Measurements from ENCODE around the gene RNASE4. TPM values are rescaled to one million over a fixed set of nuclear protein-coding genes. Genes with fewer than 3 reads are reported as not detected.

Gene RNASE4
- total RNA-seq, 1 donor from 2014 or later: 6.3 TPM

DNA sequence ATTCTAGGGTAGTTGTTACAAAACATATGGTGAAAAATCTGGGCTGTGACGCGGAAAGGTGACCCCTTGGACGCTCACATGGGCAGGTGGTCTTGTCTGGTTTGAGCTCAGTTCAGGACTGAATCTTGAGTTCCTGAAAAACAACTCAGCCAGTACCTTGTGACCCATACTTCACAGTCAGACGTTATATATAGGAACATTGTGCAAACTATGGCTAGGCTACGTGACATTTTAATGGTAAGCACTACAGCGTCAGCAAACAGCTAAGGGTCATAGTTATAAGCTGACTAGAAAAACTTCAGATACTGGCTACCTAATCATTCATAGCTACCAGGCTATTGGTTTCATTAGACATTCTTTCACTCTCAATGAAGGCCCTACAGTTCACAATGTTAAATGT is 46.5 kb downstream of the RNASE4 start:
- H3K9me3 ChIP-seq (ENCODE audit: insufficient read depth, low read depth, low read length): no peaks in the 10 kb centered on the region
- H3K79me2 ChIP-seq (ENCODE audit: insufficient read depth, low read length): no peaks in the 10 kb centered on the region
- H3K9ac ChIP-seq (ENCODE audit: low read length): no peak overlapping the region
- Mint-ChIP-seq H3K4me3 (ENCODE audit: unreplicated experiment) (no peak overlapping the region), H3K36me3 (ENCODE audit: low read depth, unreplicated experiment) (peaks cover 4% of the 10 kb centered on the region), H3K9me3 (ENCODE audit: unreplicated experiment) (no peaks in the 10 kb centered on the region), H3K27ac (ENCODE audit: unreplicated experiment) (no peak overlapping the region), H3K27me3 (ENCODE audit: low read depth, unreplicated experiment) (peaks cover 4% of the 10 kb centered on the region), H3K4me1 (ENCODE audit: low read depth, unreplicated experiment) (peaks cover 17% of the 10 kb centered on the region)
- DNase-seq (ENCODE audit: low read depth): no peak
- H3K4me2 ChIP-seq (ENCODE audit: low read length): no peak overlapping the region
- no peak for FAIRE-seq
- H3K4me1 ChIP-seq (ENCODE audit: insufficient read depth, low read length): no peaks in the 10 kb centered on the region
- no peak overlapping the region for H3K27ac ChIP-seq (ENCODE audit: low read depth, low read length)
- no peak overlapping the region for H2AFZ ChIP-seq (ENCODE audit: low read depth, low read length)
- TF ChIP-seq, protein P1, sequence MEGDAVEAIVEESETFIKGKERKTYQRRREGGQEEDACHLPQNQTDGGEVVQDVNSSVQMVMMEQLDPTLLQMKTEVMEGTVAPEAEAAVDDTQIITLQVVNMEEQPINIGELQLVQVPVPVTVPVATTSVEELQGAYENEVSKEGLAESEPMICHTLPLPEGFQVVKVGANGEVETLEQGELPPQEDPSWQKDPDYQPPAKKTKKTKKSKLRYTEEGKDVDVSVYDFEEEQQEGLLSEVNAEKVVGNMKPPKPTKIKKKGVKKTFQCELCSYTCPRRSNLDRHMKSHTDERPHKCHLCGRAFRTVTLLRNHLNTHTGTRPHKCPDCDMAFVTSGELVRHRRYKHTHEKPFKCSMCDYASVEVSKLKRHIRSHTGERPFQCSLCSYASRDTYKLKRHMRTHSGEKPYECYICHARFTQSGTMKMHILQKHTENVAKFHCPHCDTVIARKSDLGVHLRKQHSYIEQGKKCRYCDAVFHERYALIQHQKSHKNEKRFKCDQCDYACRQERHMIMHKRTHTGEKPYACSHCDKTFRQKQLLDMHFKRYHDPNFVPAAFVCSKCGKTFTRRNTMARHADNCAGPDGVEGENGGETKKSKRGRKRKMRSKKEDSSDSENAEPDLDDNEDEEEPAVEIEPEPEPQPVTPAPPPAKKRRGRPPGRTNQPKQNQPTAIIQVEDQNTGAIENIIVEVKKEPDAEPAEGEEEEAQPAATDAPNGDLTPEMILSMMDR (IDR thresholded peaks at IDR 0.05; ENCODE audit: insufficient read depth, low read depth, low read length): no peak
- TF ChIP-seq EZH2 (IDR thresholded peaks at IDR 0.05; ENCODE audit: insufficient read depth, low read length): no peak
- H3K36me3 ChIP-seq (ENCODE audit: insufficient read depth, low read length): no peaks in the 10 kb centered on the region
- H3K27me3 ChIP-seq (ENCODE audit: insufficient read depth, low read length): no peaks in the 10 kb centered on the region
- no peaks in the 10 kb centered on the region for H4K20me1 ChIP-seq (ENCODE audit: insufficient read depth, low read length)
- no peak overlapping the region for H3K4me3 ChIP-seq (ENCODE audit: insufficient read depth, low read depth, low read length)

- Histone ChIP-seq H3K4me2 (ENCODE audit: low read length) (no peak overlapping the region), H3K27me3 (ENCODE audit: insufficient read depth, low read length) (no peaks in the 10 kb centered on the region), H3K9ac (ENCODE audit: low read length) (no peak overlapping the region), H3K4me3 (ENCODE audit: insufficient read depth, low read depth, low read length) (no peak overlapping the region), H3K36me3 (ENCODE audit: insufficient read depth, low read length) (no peaks in the 10 kb centered on the region), H3K27ac (ENCODE audit: low read depth, low read length) (no peak overlapping the region), H4K20me1 (ENCODE audit: insufficient read depth, low read length) (no peaks in the 10 kb centered on the region), H3K4me1 (ENCODE audit: insufficient read depth, low read length) (no peaks in the 10 kb centered on the region), H3K9me3 (ENCODE audit: insufficient read depth, low read depth, low read length) (no peaks in the 10 kb centered on the region), H3K79me2 (ENCODE audit: insufficient read depth, low read length) (no peaks in the 10 kb centered on the region), H2AFZ (ENCODE audit: low read depth, low read length) (no peak overlapping the region)
- Mint-ChIP-seq H3K27ac (ENCODE audit: unreplicated experiment) (no peak overlapping the region), H3K4me3 (ENCODE audit: unreplicated experiment) (no peak overlapping the region), H3K4me1 (ENCODE audit: low read depth, unreplicated experiment) (peaks cover 17% of the 10 kb centered on the region), H3K9me3 (ENCODE audit: unreplicated experiment) (no peaks in the 10 kb centered on the region), H3K27me3 (ENCODE audit: low read depth, unreplicated experiment) (peaks cover 1% of the 10 kb centered on the region), H3K36me3 (ENCODE audit: low read depth, unreplicated experiment) (no peaks in the 10 kb centered on the region)
- TF ChIP-seq EZH2 (IDR thresholded peaks at IDR 0.05; ENCODE audit: insufficient read depth, low read length): no peak
- TF ChIP-seq, protein P1 (IDR thresholded peaks at IDR 0.05; ENCODE audit: insufficient read depth, low read depth, low read length): no peak
- no peak for DNase-seq (ENCODE audit: low read depth)
- no peak for FAIRE-seq
Observed at GRCh38 chr14:20732477-20732876, 48.1 kb downstream of the RNASE4 start.

- Histone ChIP-seq H3K27me3 (ENCODE audit: insufficient read depth, low read length) (no peaks in the 10 kb centered on the region), H3K27ac (ENCODE audit: low read depth, low read length) (no peak overlapping the region), H3K4me1 (ENCODE audit: insufficient read depth, low read length) (no peaks in the 10 kb centered on the region), H3K9me3 (ENCODE audit: insufficient read depth, low read depth, low read length) (no peaks in the 10 kb centered on the region), H3K36me3 (ENCODE audit: insufficient read depth, low read length) (no peaks in the 10 kb centered on the region), H3K9ac (ENCODE audit: low read length) (no peak overlapping the region), H4K20me1 (ENCODE audit: insufficient read depth, low read length) (no peaks in the 10 kb centered on the region), H3K4me2 (ENCODE audit: low read length) (no peak overlapping the region), H2AFZ (ENCODE audit: low read depth, low read length) (no peak overlapping the region), H3K4me3 (ENCODE audit: insufficient read depth, low read depth, low read length) (no peak overlapping the region), H3K79me2 (ENCODE audit: insufficient read depth, low read length) (no peaks in the 10 kb centered on the region)
- H3K9me3 Mint-ChIP-seq (ENCODE audit: unreplicated experiment): no peaks in the 10 kb centered on the region
- TF ChIP-seq, protein P1 (IDR thresholded peaks at IDR 0.05; ENCODE audit: insufficient read depth, low read depth, low read length): no peak
- no peak for TF ChIP-seq EZH2 (IDR thresholded peaks at IDR 0.05; ENCODE audit: insufficient read depth, low read length)
- no peaks in the 10 kb centered on the region for H3K36me3 Mint-ChIP-seq (ENCODE audit: low read depth, unreplicated experiment)
- FAIRE-seq (no peak), DNase-seq (ENCODE audit: low read depth) (no peak)
- peaks cover 17% of the 10 kb centered on the region for H3K4me1 Mint-ChIP-seq (ENCODE audit: low read depth, unreplicated experiment)
- H3K27me3 Mint-ChIP-seq (ENCODE audit: low read depth, unreplicated experiment): peaks cover 1% of the 10 kb centered on the region
- no peak overlapping the region for H3K27ac Mint-ChIP-seq (ENCODE audit: unreplicated experiment)
- H3K4me3 Mint-ChIP-seq (ENCODE audit: unreplicated experiment): no peak overlapping the region
Observed at GRCh38 chr14:20732979-20733635, 48.7 kb downstream of the RNASE4 start.

Measured in astrocyte (in vitro differentiated cells and primary cell).